Neuronal stem cell (in vitro differentiated cells): ENCODE results near the gene CCSER2.

Source experiments
- DNase-seq: peaks from one replicate; pipeline ENCODE4 v3.0.0-alpha.2; 2013; ENCODE audit warnings: low spot score
- H2AFZ ChIP-seq: one replicate; pipeline ENCODE4 v1.6.1; 2013; ENCODE audit warnings: mild to moderate bottlenecking, low read length, inconsistent platforms
- H2AK5ac ChIP-seq: 2 replicates; pipeline ENCODE4 v1.6.1; 2013; ENCODE audit warnings: low read depth, mild to moderate bottlenecking, inconsistent platforms, low read length, moderate library complexity, mixed read lengths
- H2BK120ac ChIP-seq: 2 replicates; pipeline ENCODE4 v1.6.1; 2013; ENCODE audit warnings: low read depth, mild to moderate bottlenecking, inconsistent platforms, low read length, moderate library complexity, mixed read lengths
- H2BK12ac ChIP-seq: one replicate; pipeline ENCODE4 v1.6.1; 2013; ENCODE audit warnings: low read length, inconsistent platforms
- H2BK15ac ChIP-seq: 2 replicates; pipeline ENCODE4 v1.6.1; 2013; ENCODE audit warnings: mild to moderate bottlenecking, low read length, inconsistent platforms, mixed read lengths
- H2BK5ac ChIP-seq: one replicate; pipeline ENCODE4 v1.6.1; 2013; ENCODE audit warnings: inconsistent platforms, mild to moderate bottlenecking, low read length, moderate library complexity
- H3K14ac ChIP-seq: one replicate; pipeline ENCODE4 v1.6.1; 2013; ENCODE audit warnings: low read length, inconsistent platforms
- H3K18ac ChIP-seq: 2 replicates; pipeline ENCODE4 v1.6.1; 2013; ENCODE audit warnings: low read length, inconsistent platforms
- H3K23ac ChIP-seq: 2 replicates; pipeline ENCODE4 v1.6.1; 2013; ENCODE audit warnings: low read depth, mild to moderate bottlenecking, mixed read lengths, low read length, inconsistent platforms; ENCODE audit not compliant: poor library complexity
- H3K27ac ChIP-seq: replicated peaks from 3 replicates; pipeline ENCODE4 v1.5.1; 2013; ENCODE audit warnings: low read length, inconsistent platforms
- H3K27me3 ChIP-seq, 3 experiments: 2 replicates each; pipeline ENCODE4 v1.6.1; 2013; ENCODE audit warnings: low read length in 3 of 3, mild to moderate bottlenecking in 2 of 3, inconsistent platforms in 1 of 3, low read depth in 1 of 3, mixed read lengths in 1 of 3, moderate library complexity in 1 of 3; ENCODE audit not compliant: control insufficient read depth in 3 of 3, insufficient read depth in 3 of 3
- H3K36me3 ChIP-seq, 2 donors: replicated peaks in 1 of 2; 2 replicates each; pipeline ENCODE4 v1.6.1; 2013; ENCODE audit warnings: low read length in 2 of 2; ENCODE audit not compliant: control insufficient read depth in 2 of 2, insufficient read depth in 2 of 2
- H3K4ac ChIP-seq: 2 replicates; pipeline ENCODE4 v1.6.1; 2013; ENCODE audit warnings: inconsistent platforms, mild to moderate bottlenecking, low read length, moderate library complexity
- H3K4me1 ChIP-seq, 2 donors: 1 replicate in 1 of 2; 2 replicates in 1 of 2; pipeline ENCODE4 v1.6.1; 2013; ENCODE audit warnings: low read length in 2 of 2, low read depth in 1 of 2; ENCODE audit not compliant: control insufficient read depth in 2 of 2, insufficient read depth in 1 of 2
- H3K4me2 ChIP-seq: one replicate; pipeline ENCODE4 v1.6.1; 2013; ENCODE audit warnings: mild to moderate bottlenecking, low read length, inconsistent platforms; ENCODE audit not compliant: insufficient read depth, poor library complexity, severe bottlenecking
- H3K4me3 ChIP-seq, 2 donors: 2 replicates each; pipeline ENCODE4 v1.5.1; 2013; ENCODE audit warnings: low read length in 2 of 2, mild to moderate bottlenecking in 2 of 2, inconsistent platforms in 1 of 2, moderate library complexity in 1 of 2
- H3K79me1 ChIP-seq: one replicate; pipeline ENCODE4 v1.6.1; 2013; ENCODE audit warnings: low read depth, mild to moderate bottlenecking, inconsistent platforms, low read length, moderate library complexity
- H3K9ac ChIP-seq: one replicate; pipeline ENCODE4 v1.6.1; 2013; ENCODE audit warnings: mild to moderate bottlenecking, low read depth, low read length, inconsistent platforms; ENCODE audit not compliant: poor library complexity
- H3K9me3 ChIP-seq, 2 donors: replicated peaks in 1 of 2; 2 replicates each; pipeline versions ENCODE3 to v1.6.1; 2013; ENCODE audit warnings: low read length in 2 of 2, mild to moderate bottlenecking in 2 of 2, inconsistent platforms in 1 of 2, low read depth in 1 of 2, mixed read lengths in 1 of 2, moderate library complexity in 1 of 2; ENCODE audit not compliant: control insufficient read depth in 2 of 2, insufficient read depth in 1 of 2
- H4K8ac ChIP-seq: one replicate; pipeline ENCODE4 v1.6.1; 2013; ENCODE audit warnings: low read depth, mild to moderate bottlenecking, inconsistent platforms, low read length, moderate library complexity
- H4K91ac ChIP-seq: one replicate; pipeline ENCODE4 v1.6.1; 2013; ENCODE audit warnings: low read length, low read depth, mild to moderate bottlenecking, inconsistent platforms; ENCODE audit not compliant: poor library complexity
- WGBS, 2 donors: extraction: QIAGEN DNeasy Blood & Tissue Kit; methylation state at CpG; one replicate each; pipeline ENCODE4 v1.1.7; 2013; ENCODE audit warnings: missing lambda C conversion rate in 2 of 2, mixed read lengths in 1 of 2; ENCODE audit not compliant: insufficient read length in 2 of 2, insufficient replicate concordance in 1 of 2; ENCODE audit errors: extremely low coverage in 2 of 2; 5-methylcytosine and 5-hydroxymethylcytosine counted together

The CCSER2 gene

DNA sequence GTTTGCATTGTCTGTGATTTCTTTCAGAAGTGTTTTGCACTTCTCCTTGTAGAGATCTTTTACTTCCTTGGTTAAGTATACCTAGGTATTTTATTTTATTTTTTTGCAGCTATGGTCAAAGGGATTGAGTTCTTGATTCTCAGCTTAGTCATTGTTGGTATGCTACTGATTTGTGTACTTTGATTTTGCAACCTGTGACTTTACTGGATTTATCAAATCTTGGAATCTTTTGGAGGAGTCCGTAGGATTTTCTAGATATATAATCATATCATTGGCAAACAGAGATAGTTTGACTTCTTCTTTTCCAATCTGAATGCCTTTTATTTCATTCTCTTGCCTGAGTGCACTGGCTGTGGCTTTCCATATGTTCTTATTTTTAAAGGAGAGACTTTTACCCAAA, 41.9 kb downstream of the CCSER2 start:
- H3K14ac ChIP-seq: no peak overlapping the region
- H2AK5ac ChIP-seq: no peak overlapping the region
- H3K27ac ChIP-seq: no peak overlapping the region
- WGBS, 2 donors: no CpG with 5 or more reads among the region's 1 CpG
- H3K79me1 ChIP-seq: no peaks in the 10 kb centered on the region
- no peak overlapping the region for H3K9ac ChIP-seq
- no peak overlapping the region for H3K4ac ChIP-seq
- no peak overlapping the region for H2BK12ac ChIP-seq
- H3K4me2 ChIP-seq: no peak overlapping the region
- no peak overlapping the region for H3K4me3 ChIP-seq
- H3K18ac ChIP-seq: no peak overlapping the region
- no peak overlapping the region for H2AFZ ChIP-seq
- no peak overlapping the region for H2BK5ac ChIP-seq
- no peak overlapping the region for H4K91ac ChIP-seq
- H3K4me1 ChIP-seq: peaks cover 0 to 3% of the 10 kb centered on the region in 2 donors
- peaks cover 0 to 43% of the 10 kb centered on the region in 2 donors for H3K36me3 ChIP-seq
- H4K8ac ChIP-seq: no peak overlapping the region
- no peak for DNase-seq
- H2BK120ac ChIP-seq: no peak overlapping the region
- no peaks in the 10 kb centered on the region for H3K9me3 ChIP-seq
- H2BK15ac ChIP-seq: no peak overlapping the region
- no peak overlapping the region for H3K23ac ChIP-seq
- no peaks in the 10 kb centered on the region for H3K27me3 ChIP-seq

DNA sequence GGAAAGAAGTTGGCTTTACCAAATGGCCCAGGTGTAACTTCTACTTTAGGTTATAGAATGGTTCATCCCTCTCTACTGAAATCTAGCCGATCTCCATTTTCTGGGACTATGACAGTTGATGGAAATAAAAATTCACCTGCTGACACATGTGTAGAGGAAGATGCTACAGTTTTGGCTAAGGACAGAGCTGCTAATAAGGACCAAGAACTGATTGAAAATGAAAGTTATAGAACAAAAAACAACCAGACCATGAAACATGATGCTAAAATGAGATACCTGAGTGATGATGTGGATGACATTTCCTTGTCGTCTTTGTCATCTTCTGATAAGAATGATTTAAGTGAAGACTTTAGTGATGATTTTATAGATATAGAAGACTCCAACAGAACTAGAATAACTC, 43.6 kb downstream of the CCSER2 start:
- no peak overlapping the region for H4K91ac ChIP-seq
- no peak overlapping the region for H3K4me2 ChIP-seq
- peaks cover 0 to 48% of the 10 kb centered on the region in 2 donors for H3K36me3 ChIP-seq
- H2BK120ac ChIP-seq: no peak overlapping the region
- H4K8ac ChIP-seq: no peak overlapping the region
- DNase-seq: no peak
- H3K4me3 ChIP-seq: no peak overlapping the region
- H3K4ac ChIP-seq: no peak overlapping the region
- no peak overlapping the region for H2BK12ac ChIP-seq
- H3K9me3 ChIP-seq: no peaks in the 10 kb centered on the region
- H2AFZ ChIP-seq: no peak overlapping the region
- H3K79me1 ChIP-seq: no peaks in the 10 kb centered on the region
- no CpG with 5 or more reads among the region's 2 CpGs for WGBS, 2 donors
- H3K14ac ChIP-seq: no peak overlapping the region
- no peaks in the 10 kb centered on the region for H3K27me3 ChIP-seq
- H3K4me1 ChIP-seq: peaks cover 0 to 3% of the 10 kb centered on the region in 2 donors
- H3K23ac ChIP-seq: no peak overlapping the region
- H3K27ac ChIP-seq: no peak overlapping the region
- H2AK5ac ChIP-seq: no peak overlapping the region
- no peak overlapping the region for H2BK5ac ChIP-seq
- no peak overlapping the region for H2BK15ac ChIP-seq
- no peak overlapping the region for H3K9ac ChIP-seq
- no peak overlapping the region for H3K18ac ChIP-seq

DNA sequence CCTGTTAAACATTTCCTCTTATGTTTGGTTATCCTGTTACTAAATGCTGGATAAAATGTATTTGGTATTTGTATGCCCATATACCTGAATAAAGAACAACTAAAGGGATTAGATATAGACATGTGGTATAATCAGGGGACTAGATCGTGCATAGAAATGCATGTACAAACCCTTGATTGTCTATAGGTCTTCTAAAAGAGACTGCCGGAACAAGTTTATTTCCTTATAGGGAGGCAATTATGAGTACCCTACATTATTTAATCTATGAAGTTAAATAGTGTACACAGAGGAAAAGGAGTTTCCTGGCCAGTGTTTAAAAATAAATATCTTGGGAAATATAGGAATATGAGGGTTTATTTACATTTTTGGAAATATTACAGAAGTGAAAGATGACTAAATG, 44.6 kb downstream of the CCSER2 start:
- H2BK15ac ChIP-seq: no peak overlapping the region
- no peak overlapping the region for H3K4me2 ChIP-seq
- H3K14ac ChIP-seq: no peak overlapping the region
- H3K36me3 ChIP-seq: peaks cover 0 to 48% of the 10 kb centered on the region in 2 donors
- H3K79me1 ChIP-seq: no peaks in the 10 kb centered on the region
- H2AFZ ChIP-seq: no peak overlapping the region
- no peak overlapping the region for H4K8ac ChIP-seq
- no peaks in the 10 kb centered on the region for H3K9me3 ChIP-seq
- no peaks in the 10 kb centered on the region for H3K27me3 ChIP-seq
- H3K27ac ChIP-seq: no peak overlapping the region
- no peak overlapping the region for H2BK5ac ChIP-seq
- H2BK120ac ChIP-seq: no peak overlapping the region
- H3K4ac ChIP-seq: no peak overlapping the region
- no peak overlapping the region for H2BK12ac ChIP-seq
- H3K4me1 ChIP-seq: no peaks in the 10 kb centered on the region
- no peak overlapping the region for H3K23ac ChIP-seq
- no peak overlapping the region for H3K4me3 ChIP-seq
- no CpG with 5 or more reads among the region's 2 CpGs for WGBS, 2 donors
- no peak overlapping the region for H3K9ac ChIP-seq
- no peak overlapping the region for H3K18ac ChIP-seq
- no peak overlapping the region for H2AK5ac ChIP-seq
- no peak overlapping the region for H4K91ac ChIP-seq
- no peak for DNase-seq

DNA sequence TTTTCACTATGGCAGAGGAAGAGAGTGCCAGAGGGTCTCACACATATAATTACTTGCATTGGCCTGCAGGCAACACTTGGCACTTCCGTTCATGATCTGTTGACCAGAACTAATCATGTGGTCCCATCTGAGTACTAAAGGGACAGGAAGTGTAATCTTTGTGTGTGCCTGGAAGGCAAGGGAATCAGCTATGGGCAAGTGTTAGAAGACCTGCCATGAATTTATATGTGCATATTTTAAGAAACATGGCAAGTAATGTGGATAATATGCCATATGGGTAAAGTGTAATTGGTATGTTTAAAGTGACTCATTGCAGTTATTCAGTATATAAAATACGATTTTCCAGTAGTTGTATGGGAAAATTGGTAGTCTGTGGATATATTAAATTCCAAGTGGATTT, 46.1 kb downstream of the CCSER2 start:
- no peaks in the 10 kb centered on the region for H3K4me1 ChIP-seq
- H3K27ac ChIP-seq: no peak overlapping the region
- H3K79me1 ChIP-seq: no peaks in the 10 kb centered on the region
- H3K14ac ChIP-seq: no peak overlapping the region
- no peak overlapping the region for H2BK120ac ChIP-seq
- WGBS, 2 donors: no CpG with 5 or more reads among the region's 2 CpGs
- H3K18ac ChIP-seq: no peak overlapping the region
- no peak overlapping the region for H3K4ac ChIP-seq
- no peak overlapping the region for H4K91ac ChIP-seq
- DNase-seq: no peak
- no peak overlapping the region for H2BK5ac ChIP-seq
- H3K4me2 ChIP-seq: no peak overlapping the region
- peaks cover 0 to 49% of the 10 kb centered on the region in 2 donors for H3K36me3 ChIP-seq
- no peak overlapping the region for H3K9ac ChIP-seq
- H3K23ac ChIP-seq: no peak overlapping the region
- H2BK12ac ChIP-seq: no peak overlapping the region
- no peaks in the 10 kb centered on the region for H3K27me3 ChIP-seq
- H2AFZ ChIP-seq: no peak overlapping the region
- H4K8ac ChIP-seq: no peak overlapping the region
- H3K4me3 ChIP-seq: no peak overlapping the region
- H3K9me3 ChIP-seq: no peaks in the 10 kb centered on the region
- no peak overlapping the region for H2AK5ac ChIP-seq
- no peak overlapping the region for H2BK15ac ChIP-seq
